Panc1 (cell line): ENCODE results near the gene TEPSIN. TPM values are rescaled to one million over a fixed set of nuclear protein-coding genes. Genes with fewer than 3 reads are reported as not detected.

Experiments
- ATAC-seq: fragments of 200-7000 bp; cut with Tn5 transposase; 2 replicates; pipeline ENCODE4 v1.9.1; 2020; ENCODE audit warnings: mild to moderate bottlenecking, moderate library complexity
- BruUV-seq: library from RNA; stranded (reverse); fragments of 400-500 nt; replicated peaks from 2 replicates; lab custom pipeline; 2021; lab: Mats Ljungman, UMichigan
- CTCF ChIA-PET: fragments of 300-600 bp; sonication (Branson Sonifier 250); formaldehyde crosslinking; loops from one replicate; lab custom pipeline; 2022; ENCODE audit warnings: antibody characterized with exemption; lab: Charles Lee
- POLR2A ChIA-PET: fragments of 300-600 bp; sonication (Branson Sonifier 250); formaldehyde crosslinking; loops from one replicate; lab custom pipeline; 2022; ENCODE audit warnings: antibody characterized with exemption; lab: Charles Lee
- DNase-seq: peaks from one replicate; pipeline ENCODE4 v3.0.0-alpha.2; 2010; ENCODE audit warnings: low read depth, low spot score
- H3K27ac ChIP-seq: 2 replicates; pipeline ENCODE4 v1.5.1; 2011; ENCODE audit warnings: mild to moderate bottlenecking, low read length, inconsistent platforms
- H3K27me3 ChIP-seq: fragments of 200-500 bp; sonication (Bioruptor generic); 2 replicates; pipeline ENCODE4 v1.6.0; 2014; ENCODE audit warnings: low read length, inconsistent platforms; ENCODE audit not compliant: control insufficient read depth, insufficient read depth
- H3K36me3 ChIP-seq: fragments of 200-500 bp; sonication (Bioruptor generic); 2 replicates; pipeline ENCODE4 v1.5.1; 2014; ENCODE audit warnings: inconsistent platforms, mild to moderate bottlenecking, low read length, moderate library complexity; ENCODE audit not compliant: control insufficient read depth, insufficient read depth
- H3K4me1 ChIP-seq: 2 replicates; pipeline ENCODE4 v1.5.1; 2011; ENCODE audit warnings: inconsistent platforms, mild to moderate bottlenecking, low read length, moderate library complexity; ENCODE audit not compliant: control insufficient read depth, insufficient read depth
- H3K4me3 ChIP-seq, 2 experiments: 2 replicates each; pipeline ENCODE4 v1.5.1; 2011 to 2012; ENCODE audit warnings: low read depth in 2 of 2, low read length in 2 of 2, mild to moderate bottlenecking in 2 of 2, inconsistent platforms in 1 of 2, moderate library complexity in 1 of 2
- H3K9me3 ChIP-seq: fragments of 200-500 bp; sonication (Bioruptor generic); 2 replicates; pipeline ENCODE4 v1.5.1; 2014; ENCODE audit warnings: low read depth, mild to moderate bottlenecking, inconsistent platforms, low read length, moderate library complexity; ENCODE audit not compliant: control insufficient read depth, insufficient read depth
- POLR2AphosphoS5 ChIP-seq: IDR thresholded peaks from 2 replicates; pipeline ENCODE4 v1.6.1; 2012; ENCODE audit warnings: mild to moderate bottlenecking, low read depth, low read length, moderate library complexity
- TCF7L2 ChIP-seq: IDR thresholded peaks from 2 replicates; pipeline ENCODE4 v1.6.1; 2011; ENCODE audit warnings: mild to moderate bottlenecking, low read depth, low read length, inconsistent platforms
- in situ Hi-C: cut with HindIII; loops from 2 replicates; pipeline ENCODE4 v1.10.0; 2016; ENCODE audit warnings: low sequenced_read_pairs, low pct_unique_long_range_greater_than_20kb
- intact Hi-C: fragments of 100-400 bp; cut with micrococcal nuclease; formaldehyde crosslinking; loops from one replicate; pipeline ENCODE4 v1.10.0; 2022; ENCODE audit not compliant: unreplicated experiment
- total RNA-seq: library from RNA; stranded (reverse); gene quantifications from one replicate; pipeline ENCODE4 v1.2.1, GENCODE V29; 2021; ENCODE audit not compliant: unreplicated experiment
- TF ChIP-seq, protein P1 (sequence below): fragments of 450-650 bp; IDR thresholded peaks from 2 replicates; pipeline ENCODE4 v1.5.1; 2017; ENCODE audit warnings: mild to moderate bottlenecking
- TF ChIP-seq, protein P2 (sequence below), 2 experiments: IDR thresholded peaks; 2 replicates each; pipeline ENCODE4 v1.6.1; 2011 to 2012; ENCODE audit warnings: low read depth in 2 of 2, control low read depth in 1 of 2, low read length in 1 of 2, mild to moderate bottlenecking in 1 of 2, moderate library complexity in 1 of 2; ENCODE audit not compliant: insufficient read depth in 1 of 2

TEPSIN gene
- total RNA-seq, 1 experiment from 2014 or later = 44.9 TPM

DNA sequence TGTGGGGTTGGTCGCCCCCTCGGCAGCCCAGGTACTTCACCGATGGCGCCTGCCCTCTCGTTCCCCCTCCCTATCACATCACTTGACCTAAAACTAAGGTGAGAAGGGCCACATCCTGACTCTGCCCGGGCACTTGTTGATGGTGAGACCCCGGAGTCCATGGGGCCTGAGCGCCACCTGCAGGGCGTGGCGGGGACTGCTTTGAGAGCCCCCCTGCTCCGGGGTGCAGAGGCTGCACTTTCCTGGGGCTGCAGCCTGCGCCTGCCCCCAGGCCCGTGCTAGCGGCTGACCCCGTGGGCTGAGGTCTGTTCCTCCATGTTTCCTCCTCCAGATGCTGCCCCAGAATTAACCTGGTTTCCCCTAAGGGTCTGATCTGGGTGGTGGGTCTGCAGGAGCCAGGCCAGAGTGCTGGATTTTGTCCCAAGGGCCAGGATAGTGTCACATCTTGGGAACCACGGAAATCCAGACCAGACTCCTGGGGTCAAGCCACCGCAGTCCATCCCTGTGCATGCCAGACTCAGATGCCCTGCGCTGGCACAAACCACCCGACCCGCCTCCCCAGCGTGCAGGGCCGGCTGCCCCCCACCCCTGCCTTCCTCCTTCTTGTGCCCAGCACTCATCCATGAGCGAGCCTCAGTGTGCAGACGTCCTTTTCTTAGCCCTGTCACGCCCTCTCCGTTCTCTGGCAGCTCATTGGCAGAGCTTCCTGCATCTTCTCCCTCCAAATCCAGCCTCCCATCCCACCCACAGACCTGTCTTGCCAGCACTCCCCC is 3.0 kb upstream of the TEPSIN start:
- H3K4me1 ChIP-seq = peaks cover 47% of the 10 kb centered on the region
- H3K4me3 ChIP-seq = no peak overlapping the region
- no peak overlapping the region for H3K27ac ChIP-seq
- intact Hi-C loops (loop anchor here (2.0 kb wide), 1 partner anchor 99 kb away; no protein-coding TSS in a partner anchor), in situ Hi-C loops (no loop called here)
- ChIA-PET POLR2A (no interaction called here), CTCF (interaction anchor here (0.6 kb wide), 2 partner anchors 108 to 238 kb away, joined by 3 read pairs; no protein-coding TSS in a partner anchor)
- no peaks in the 10 kb centered on the region for H3K27me3 ChIP-seq
- TF ChIP-seq, protein P1, sequence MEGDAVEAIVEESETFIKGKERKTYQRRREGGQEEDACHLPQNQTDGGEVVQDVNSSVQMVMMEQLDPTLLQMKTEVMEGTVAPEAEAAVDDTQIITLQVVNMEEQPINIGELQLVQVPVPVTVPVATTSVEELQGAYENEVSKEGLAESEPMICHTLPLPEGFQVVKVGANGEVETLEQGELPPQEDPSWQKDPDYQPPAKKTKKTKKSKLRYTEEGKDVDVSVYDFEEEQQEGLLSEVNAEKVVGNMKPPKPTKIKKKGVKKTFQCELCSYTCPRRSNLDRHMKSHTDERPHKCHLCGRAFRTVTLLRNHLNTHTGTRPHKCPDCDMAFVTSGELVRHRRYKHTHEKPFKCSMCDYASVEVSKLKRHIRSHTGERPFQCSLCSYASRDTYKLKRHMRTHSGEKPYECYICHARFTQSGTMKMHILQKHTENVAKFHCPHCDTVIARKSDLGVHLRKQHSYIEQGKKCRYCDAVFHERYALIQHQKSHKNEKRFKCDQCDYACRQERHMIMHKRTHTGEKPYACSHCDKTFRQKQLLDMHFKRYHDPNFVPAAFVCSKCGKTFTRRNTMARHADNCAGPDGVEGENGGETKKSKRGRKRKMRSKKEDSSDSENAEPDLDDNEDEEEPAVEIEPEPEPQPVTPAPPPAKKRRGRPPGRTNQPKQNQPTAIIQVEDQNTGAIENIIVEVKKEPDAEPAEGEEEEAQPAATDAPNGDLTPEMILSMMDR = peak; percentile 96
- TF ChIP-seq, protein P2, sequence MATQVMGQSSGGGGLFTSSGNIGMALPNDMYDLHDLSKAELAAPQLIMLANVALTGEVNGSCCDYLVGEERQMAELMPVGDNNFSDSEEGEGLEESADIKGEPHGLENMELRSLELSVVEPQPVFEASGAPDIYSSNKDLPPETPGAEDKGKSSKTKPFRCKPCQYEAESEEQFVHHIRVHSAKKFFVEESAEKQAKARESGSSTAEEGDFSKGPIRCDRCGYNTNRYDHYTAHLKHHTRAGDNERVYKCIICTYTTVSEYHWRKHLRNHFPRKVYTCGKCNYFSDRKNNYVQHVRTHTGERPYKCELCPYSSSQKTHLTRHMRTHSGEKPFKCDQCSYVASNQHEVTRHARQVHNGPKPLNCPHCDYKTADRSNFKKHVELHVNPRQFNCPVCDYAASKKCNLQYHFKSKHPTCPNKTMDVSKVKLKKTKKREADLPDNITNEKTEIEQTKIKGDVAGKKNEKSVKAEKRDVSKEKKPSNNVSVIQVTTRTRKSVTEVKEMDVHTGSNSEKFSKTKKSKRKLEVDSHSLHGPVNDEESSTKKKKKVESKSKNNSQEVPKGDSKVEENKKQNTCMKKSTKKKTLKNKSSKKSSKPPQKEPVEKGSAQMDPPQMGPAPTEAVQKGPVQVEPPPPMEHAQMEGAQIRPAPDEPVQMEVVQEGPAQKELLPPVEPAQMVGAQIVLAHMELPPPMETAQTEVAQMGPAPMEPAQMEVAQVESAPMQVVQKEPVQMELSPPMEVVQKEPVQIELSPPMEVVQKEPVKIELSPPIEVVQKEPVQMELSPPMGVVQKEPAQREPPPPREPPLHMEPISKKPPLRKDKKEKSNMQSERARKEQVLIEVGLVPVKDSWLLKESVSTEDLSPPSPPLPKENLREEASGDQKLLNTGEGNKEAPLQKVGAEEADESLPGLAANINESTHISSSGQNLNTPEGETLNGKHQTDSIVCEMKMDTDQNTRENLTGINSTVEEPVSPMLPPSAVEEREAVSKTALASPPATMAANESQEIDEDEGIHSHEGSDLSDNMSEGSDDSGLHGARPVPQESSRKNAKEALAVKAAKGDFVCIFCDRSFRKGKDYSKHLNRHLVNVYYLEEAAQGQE (IDR thresholded peaks at IDR 0.05; ENCODE audit: insufficient read depth in 1 of 2, low read depth in 2 of 2, low read length in 1 of 2) = no peak
- no TSS peak for BruUV-seq
- ATAC-seq (peak; percentile 35; the same call in 1 of the 2 replicates), DNase-seq (no peak)
- peaks cover 11% of the 10 kb centered on the region; the same call in 1 of the 2 replicates for H3K36me3 ChIP-seq
- H3K9me3 ChIP-seq = no peaks in the 10 kb centered on the region

DNA sequence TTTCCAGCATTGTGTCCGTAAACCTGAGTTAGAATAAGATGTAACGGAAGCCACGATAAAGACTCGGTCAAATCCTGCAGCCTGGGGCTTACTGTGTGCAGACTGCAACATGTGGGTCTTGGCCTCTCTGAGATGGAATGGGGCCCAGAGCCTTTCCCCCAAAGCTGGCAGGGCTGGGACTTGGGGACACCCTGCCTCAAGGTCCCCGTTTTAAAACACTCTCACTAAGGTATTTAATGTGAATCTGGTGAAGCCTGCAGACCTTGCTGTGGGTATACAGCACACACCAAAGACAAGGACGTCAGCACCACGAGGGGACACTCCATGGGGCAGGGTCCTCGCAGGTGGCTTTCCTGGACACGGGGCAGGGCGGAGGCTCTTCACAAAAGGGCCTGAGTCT is 2.3 kb upstream of the TEPSIN start:
- Histone ChIP-seq H3K9me3 (no peaks in the 10 kb centered on the region), H3K27me3 (no peaks in the 10 kb centered on the region), H3K27ac (no peak overlapping the region; the same call in 1 of the 2 replicates), H3K36me3 (peaks cover 11% of the 10 kb centered on the region; the same call in 1 of the 2 replicates), H3K4me3 (no peak overlapping the region), H3K4me1 (peaks cover 47% of the 10 kb centered on the region)
- no peak for DNase-seq
- no peak for ATAC-seq
- CTCF ChIA-PET = no interaction called here
- POLR2A ChIA-PET = no interaction called here
- intact Hi-C loops (loop anchor here (2.0 kb wide), 1 partner anchor 98 kb away; no protein-coding TSS in a partner anchor), in situ Hi-C loops (no loop called here)
- TF ChIP-seq TCF7L2 (no peak), POLR2AphosphoS5 (no peak)
- TF ChIP-seq, protein P1 = no peak
- TF ChIP-seq, protein P2 (IDR thresholded peaks at IDR 0.05; ENCODE audit: insufficient read depth in 1 of 2, low read depth in 2 of 2, low read length in 1 of 2) = no peak
- no TSS peak for BruUV-seq
